ENCODE results near the gene PHLPP1.

Gene PHLPP1

GRCh38 chr18:62751341-62751821 lies 36.0 kb downstream of the PHLPP1 start:
- TF ChIP-seq EZH2phosphoT487 (conservative IDR thresholded peaks at IDR 0.05; ENCODE audit: low read length) (no peak), CTCF (IDR thresholded peaks at IDR 0.05; ENCODE audit: insufficient read depth, low read length, poor library complexity, severe bottlenecking) (no peak)
- Histone ChIP-seq H3K27me3 (ENCODE audit: low read length) (no peaks in the 10 kb centered on the region), H2AFZ (ENCODE audit: low read depth, low read length, severe bottlenecking) (no peak overlapping the region), H3F3A (ENCODE audit: insufficient read depth) (no peaks in the 10 kb centered on the region; the same call in 1 of the 2 replicates), H3K36me3 (ENCODE audit: low read length) (no peaks in the 10 kb centered on the region), H3K9me3 (ENCODE audit: insufficient read depth, low read length) (no peaks in the 10 kb centered on the region), H3K9ac (ENCODE audit: low read length) (no peak overlapping the region), H3K27ac (ENCODE audit: low read depth, low read length) (no peak overlapping the region), H3K4me2 (ENCODE audit: low read depth, low read length, poor library complexity, severe bottlenecking) (no peak overlapping the region), H3K79me2 (ENCODE audit: insufficient read depth, low read length) (peaks cover 19% of the 10 kb centered on the region), H4K20me1 (ENCODE audit: low read depth, low read length) (peaks cover 11% of the 10 kb centered on the region), H3K4me3 (ENCODE audit: insufficient read depth, low read length, poor library complexity, severe bottlenecking) (no peak overlapping the region), H3K9me2 (replicated peaks; ENCODE audit: insufficient read depth, low read length) (no peaks in the 10 kb centered on the region)

- H4K20me1 ChIP-seq (ENCODE audit: low read depth, low read length): peaks cover 11% of the 10 kb centered on the region
- H3K4me2 ChIP-seq (ENCODE audit: low read depth, low read length, poor library complexity, severe bottlenecking): no peak overlapping the region
- H2AFZ ChIP-seq (ENCODE audit: low read depth, low read length, severe bottlenecking): no peak overlapping the region
- H3K9me3 ChIP-seq (ENCODE audit: insufficient read depth, low read length): no peaks in the 10 kb centered on the region
- H3K4me3 ChIP-seq (ENCODE audit: insufficient read depth, low read length, poor library complexity, severe bottlenecking): no peak overlapping the region
- no peaks in the 10 kb centered on the region for H3F3A ChIP-seq (ENCODE audit: insufficient read depth)
- no peak overlapping the region for H3K27ac ChIP-seq (ENCODE audit: low read depth, low read length)
- no peak overlapping the region for H3K9ac ChIP-seq (ENCODE audit: low read length)
- no peaks in the 10 kb centered on the region for H3K9me2 ChIP-seq (replicated peaks; ENCODE audit: insufficient read depth, low read length)
- no peaks in the 10 kb centered on the region for H3K36me3 ChIP-seq (ENCODE audit: low read length)
- TF ChIP-seq CTCF (IDR thresholded peaks at IDR 0.05; ENCODE audit: insufficient read depth, low read length, poor library complexity, severe bottlenecking): no peak
- TF ChIP-seq EZH2phosphoT487 (conservative IDR thresholded peaks at IDR 0.05; ENCODE audit: low read length): no peak
- peaks cover 16% of the 10 kb centered on the region for H3K79me2 ChIP-seq (ENCODE audit: insufficient read depth, low read length)
- H3K27me3 ChIP-seq (ENCODE audit: low read length): no peaks in the 10 kb centered on the region
Observed at GRCh38 chr18:62751977-62752376, 36.6 kb downstream of the PHLPP1 start.

- Histone ChIP-seq H4K20me1 (ENCODE audit: low read depth, low read length) (peaks cover 12% of the 10 kb centered on the region; the same call in 1 of the 2 replicates), H3K9me2 (replicated peaks; ENCODE audit: insufficient read depth, low read length) (no peaks in the 10 kb centered on the region), H3K9ac (ENCODE audit: low read length) (no peak overlapping the region), H3K27ac (ENCODE audit: low read depth, low read length) (no peak overlapping the region), H3K4me2 (ENCODE audit: low read depth, low read length, poor library complexity, severe bottlenecking) (no peak overlapping the region), H3K36me3 (ENCODE audit: low read length) (no peaks in the 10 kb centered on the region), H3K79me2 (ENCODE audit: insufficient read depth, low read length) (peaks cover 13% of the 10 kb centered on the region), H3K27me3 (ENCODE audit: low read length) (no peaks in the 10 kb centered on the region), H3K4me3 (ENCODE audit: insufficient read depth, low read length, poor library complexity, severe bottlenecking) (no peak overlapping the region), H3K9me3 (ENCODE audit: insufficient read depth, low read length) (no peaks in the 10 kb centered on the region), H2AFZ (ENCODE audit: low read depth, low read length, severe bottlenecking) (no peak overlapping the region), H3F3A (ENCODE audit: insufficient read depth) (no peaks in the 10 kb centered on the region)
- TF ChIP-seq CTCF (IDR thresholded peaks at IDR 0.05; ENCODE audit: insufficient read depth, low read length, poor library complexity, severe bottlenecking) (no peak), EZH2phosphoT487 (conservative IDR thresholded peaks at IDR 0.05; ENCODE audit: low read length) (no peak)
Observed at GRCh38 chr18:62754026-62754425, 38.7 kb downstream of the PHLPP1 start.
